Activated naive CD4-positive, alpha-beta T cell treated with anti-CD3 and anti-CD28 coated beads, Interleukin-2, amount 50 U/mL, for 72 hours (primary cell): ENCODE measurements around the gene ARHGAP32. TPM values are rescaled to one million over a fixed set of nuclear protein-coding genes. Genes with fewer than 3 reads are reported as not detected.

Source experiments
- ATAC-seq, 2 donors: fragments of 150-1000 bp; cut with Tn5 transposase; 2 replicates each; pipeline ENCODE4 v1.10.0; 2021; ENCODE audit warnings: mild to moderate bottlenecking in 2 of 2, moderate library complexity in 2 of 2
- DNase-seq, 2 donors: peaks; one replicate each; pipeline ENCODE4 v3.0.0; 2021 to 2022; ENCODE audit warnings: low spot score in 2 of 2
- H3K27ac Mint-ChIP-seq, 2 donors: one replicate each; pipeline ENCODE4 v1.8.0; 2022; ENCODE audit warnings: mild to moderate bottlenecking in 2 of 2, mixed read lengths in 2 of 2
- H3K36me3 Mint-ChIP-seq, 2 donors: one replicate each; pipeline ENCODE4 v1.8.0; 2022; ENCODE audit warnings: mixed read lengths in 2 of 2
- H3K9me3 Mint-ChIP-seq, 2 donors: one replicate each; pipeline ENCODE4 v1.8.0; 2022; ENCODE audit warnings: mixed read lengths in 2 of 2
- total RNA-seq, 2 donors: library from RNA; stranded (reverse); gene quantifications; one replicate each; pipeline ENCODE4 v1.2.3, GENCODE V29; 2022

Gene ARHGAP32
- total RNA-seq, 2 donors from 2014 or later: 9.7 to 13.4 TPM

GRCh38 chr11:129086976-129087375, 105.1 kb downstream of the ARHGAP32 start:
- Mint-ChIP-seq H3K9me3 (peaks cover 14 to 17% of the 10 kb centered on the region in 2 donors), H3K36me3 (peaks cover 16 to 23% of the 10 kb centered on the region in 2 donors), H3K27ac (no peak overlapping the region)
- DNase-seq (no peak), ATAC-seq (no peak)

DNA sequence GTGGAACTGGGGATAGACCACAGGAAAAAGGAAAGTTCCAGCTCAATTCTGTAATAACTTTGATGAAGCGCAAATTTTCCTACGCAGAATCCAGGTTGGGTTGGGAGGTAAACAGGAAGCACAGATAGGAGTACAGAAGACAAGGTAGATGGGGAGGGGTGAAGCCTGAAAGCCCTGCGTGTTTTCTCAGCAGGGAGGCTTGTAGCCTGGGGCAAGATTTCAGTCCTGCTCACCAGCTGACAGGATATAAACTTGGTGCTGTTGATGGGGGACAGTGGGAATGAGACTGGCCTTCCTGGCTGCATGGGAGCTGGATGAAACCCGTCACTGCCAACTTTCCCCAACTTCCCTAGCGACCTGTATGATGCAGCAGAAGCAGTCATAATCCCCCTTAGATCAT, 114.9 kb downstream of the ARHGAP32 start:
- H3K9me3 Mint-ChIP-seq: peaks cover 11 to 18% of the 10 kb centered on the region in 2 donors
- no peak for ATAC-seq
- H3K36me3 Mint-ChIP-seq: peaks cover 0 to 14% of the 10 kb centered on the region in 2 donors
- H3K27ac Mint-ChIP-seq: no peak overlapping the region
- DNase-seq: no peak

DNA sequence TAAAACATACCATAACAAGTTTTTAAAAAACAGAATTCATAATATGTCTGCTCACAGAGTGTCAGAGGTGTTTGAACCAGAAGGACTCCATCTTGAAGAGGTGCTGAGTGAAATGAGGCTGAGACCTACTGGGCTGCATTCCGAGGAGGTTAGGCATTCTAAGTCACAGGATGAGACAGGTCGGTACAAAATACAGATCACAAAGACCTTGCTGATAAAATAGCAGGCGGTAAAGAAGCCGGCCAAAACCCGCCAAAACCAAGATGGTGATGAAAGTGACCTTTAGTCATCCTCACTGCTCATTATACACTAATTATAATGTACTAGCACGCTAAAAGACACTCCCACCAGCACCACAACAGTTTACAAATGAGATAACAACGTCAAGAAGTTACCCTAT, 116.4 kb downstream of the ARHGAP32 start:
- ATAC-seq: no peak
- peaks cover 4 to 14% of the 10 kb centered on the region in 2 donors for H3K9me3 Mint-ChIP-seq
- no peak for DNase-seq
- no peak overlapping the region for H3K27ac Mint-ChIP-seq
- H3K36me3 Mint-ChIP-seq: peaks cover 0 to 11% of the 10 kb centered on the region in 2 donors

GRCh38 chr11:129067454-129067853, 124.7 kb downstream of the ARHGAP32 start:
- DNase-seq (no peak), ATAC-seq (no peak)
- Mint-ChIP-seq H3K9me3 (no peaks in the 10 kb centered on the region), H3K36me3 (no peaks in the 10 kb centered on the region), H3K27ac (no peak overlapping the region)

GRCh38 chr11:129066229-129066628, 125.9 kb downstream of the ARHGAP32 start:
- Mint-ChIP-seq H3K9me3 (no peaks in the 10 kb centered on the region), H3K36me3 (no peaks in the 10 kb centered on the region), H3K27ac (no peak overlapping the region)
- ATAC-seq: no peak
- no peak for DNase-seq

DNA sequence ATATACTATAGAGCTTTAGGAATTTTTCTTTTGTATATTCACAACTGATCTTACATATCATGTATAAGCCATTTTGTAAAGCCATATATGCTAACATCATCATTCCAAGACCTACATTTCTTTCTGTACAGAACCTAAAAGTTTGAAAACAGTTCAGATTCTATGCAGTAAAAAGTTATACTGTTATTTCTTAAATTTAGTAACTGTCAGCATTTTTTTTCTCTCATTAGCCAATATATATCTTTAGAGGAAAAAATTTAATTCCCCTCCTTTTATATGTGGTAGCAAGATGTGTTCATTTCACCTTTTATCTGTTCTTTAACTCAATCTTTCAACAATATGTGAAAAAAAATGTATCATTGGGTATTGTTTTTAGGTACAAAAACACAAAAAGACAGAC, 129.0 kb downstream of the ARHGAP32 start:
- DNase-seq: no peak
- Mint-ChIP-seq H3K36me3 (no peaks in the 10 kb centered on the region), H3K9me3 (no peaks in the 10 kb centered on the region), H3K27ac (no peak overlapping the region)
- ATAC-seq: no peak

- no peaks in the 10 kb centered on the region for H3K36me3 Mint-ChIP-seq
- H3K27ac Mint-ChIP-seq: no peak overlapping the region
- DNase-seq (no peak), ATAC-seq (no peak)
- no peaks in the 10 kb centered on the region for H3K9me3 Mint-ChIP-seq
These were observed 130.5 kb downstream of the ARHGAP32 start for GRCh38 chr11:129061492-129062230.

GRCh38 chr11:129056916-129057315, 135.2 kb downstream of the ARHGAP32 start:
- Mint-ChIP-seq H3K9me3 (peaks cover 0 to 3% of the 10 kb centered on the region in 2 donors), H3K36me3 (no peaks in the 10 kb centered on the region), H3K27ac (no peak overlapping the region)
- no peak for DNase-seq
- no peak for ATAC-seq

- DNase-seq: no peak
- ATAC-seq: no peak
- Mint-ChIP-seq H3K9me3 (peaks cover 0 to 3% of the 10 kb centered on the region in 2 donors), H3K27ac (no peak overlapping the region), H3K36me3 (no peaks in the 10 kb centered on the region)
These were observed 136.9 kb downstream of the ARHGAP32 start for GRCh38 chr11:129055196-129055595.

GRCh38 chr11:129048911-129049310, 143.2 kb downstream of the ARHGAP32 start:
- DNase-seq: no peak
- ATAC-seq: no peak
- no peak overlapping the region for H3K27ac Mint-ChIP-seq
- peaks cover 0 to 3% of the 10 kb centered on the region in 2 donors for H3K9me3 Mint-ChIP-seq
- H3K36me3 Mint-ChIP-seq: no peaks in the 10 kb centered on the region

DNA sequence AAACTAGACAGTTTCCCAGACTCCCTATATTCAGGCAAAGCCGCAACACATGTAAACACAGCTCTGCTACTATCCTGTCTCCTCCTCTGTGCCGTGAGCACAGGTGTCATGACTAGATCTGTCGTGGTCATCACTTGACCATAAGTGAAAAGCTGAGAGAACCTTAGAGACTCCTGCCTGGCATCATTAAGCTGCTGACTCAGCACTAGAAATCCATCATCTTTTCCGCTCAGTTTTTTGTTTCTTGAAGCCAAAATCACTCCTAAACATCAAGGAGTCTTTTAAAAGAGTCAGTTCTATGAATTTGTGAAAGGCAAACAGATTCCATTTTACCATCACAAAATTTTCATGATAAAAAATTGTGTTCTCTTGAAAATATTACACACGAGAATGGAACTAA, 147.0 kb downstream of the ARHGAP32 start:
- ATAC-seq: no peak
- no peak for DNase-seq
- Mint-ChIP-seq H3K27ac (no peak overlapping the region), H3K36me3 (no peaks in the 10 kb centered on the region), H3K9me3 (no peaks in the 10 kb centered on the region)

- no peaks in the 10 kb centered on the region for H3K36me3 Mint-ChIP-seq
- H3K27ac Mint-ChIP-seq: no peak overlapping the region
- ATAC-seq: no peak
- no peaks in the 10 kb centered on the region for H3K9me3 Mint-ChIP-seq
- no peak for DNase-seq
These were observed 149.6 kb downstream of the ARHGAP32 start for GRCh38 chr11:129042503-129042902.

GRCh38 chr11:129041611-129042018, 150.5 kb downstream of the ARHGAP32 start:
- Mint-ChIP-seq H3K27ac (no peak overlapping the region), H3K9me3 (no peaks in the 10 kb centered on the region), H3K36me3 (no peaks in the 10 kb centered on the region)
- no peak for DNase-seq
- no peak for ATAC-seq

DNA sequence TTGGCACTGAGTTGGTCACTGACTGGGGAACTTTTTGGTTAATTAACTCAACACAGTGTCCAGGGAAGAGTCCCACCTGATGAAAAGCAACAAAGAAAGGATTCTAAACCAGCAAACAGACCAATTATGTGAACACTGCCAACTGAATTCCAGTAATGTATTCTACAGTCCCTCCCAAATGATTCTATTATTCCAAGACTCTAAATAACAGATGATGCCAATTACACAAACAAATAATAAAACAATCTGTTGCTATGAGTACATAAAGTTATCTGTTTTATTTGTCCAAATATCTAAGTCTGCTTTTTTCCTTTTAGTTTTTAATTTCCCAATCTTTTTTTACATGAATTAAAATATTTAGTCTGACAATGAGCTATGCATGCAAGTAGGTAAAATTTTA, 151.2 kb downstream of the ARHGAP32 start:
- no peaks in the 10 kb centered on the region for H3K9me3 Mint-ChIP-seq
- no peaks in the 10 kb centered on the region for H3K36me3 Mint-ChIP-seq
- DNase-seq (no peak), ATAC-seq (no peak)
- H3K27ac Mint-ChIP-seq: no peak overlapping the region

- Mint-ChIP-seq H3K36me3 (no peaks in the 10 kb centered on the region), H3K9me3 (no peaks in the 10 kb centered on the region), H3K27ac (no peak overlapping the region)
- ATAC-seq (no peak), DNase-seq (no peak)
These were observed 156.9 kb downstream of the ARHGAP32 start for GRCh38 chr11:129035244-129035643.

GRCh38 chr11:129034001-129034400, 158.1 kb downstream of the ARHGAP32 start:
- ATAC-seq (no peak), DNase-seq (no peak)
- H3K27ac Mint-ChIP-seq: no peak overlapping the region
- no peaks in the 10 kb centered on the region for H3K9me3 Mint-ChIP-seq
- H3K36me3 Mint-ChIP-seq: no peaks in the 10 kb centered on the region

- ATAC-seq (no peak), DNase-seq (no peak)
- H3K9me3 Mint-ChIP-seq: no peaks in the 10 kb centered on the region
- H3K36me3 Mint-ChIP-seq: no peaks in the 10 kb centered on the region
- H3K27ac Mint-ChIP-seq: no peak overlapping the region
These were observed 168.0 kb downstream of the ARHGAP32 start for GRCh38 chr11:129023968-129024676.

DNA sequence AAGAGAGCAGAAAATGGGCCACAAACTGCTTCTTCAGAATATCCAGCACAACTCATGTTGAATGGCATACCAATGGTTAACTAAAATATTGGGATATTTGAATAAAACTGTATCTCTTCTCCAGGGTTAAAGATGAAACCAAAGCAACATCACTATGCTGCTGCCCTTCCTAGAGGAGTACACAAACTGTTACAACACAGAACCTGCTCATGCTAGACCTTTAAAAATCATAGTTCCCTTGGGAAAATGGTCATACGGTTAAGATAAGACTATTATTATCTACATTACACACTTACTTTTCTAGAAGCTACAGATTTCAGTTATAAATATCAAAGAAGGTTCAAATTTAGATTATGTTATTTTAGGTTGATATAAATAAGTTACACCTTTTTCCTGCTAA, 170.8 kb downstream of the ARHGAP32 start:
- H3K27ac Mint-ChIP-seq: no peak overlapping the region
- DNase-seq: no peak
- H3K9me3 Mint-ChIP-seq: no peaks in the 10 kb centered on the region
- no peak for ATAC-seq
- no peaks in the 10 kb centered on the region for H3K36me3 Mint-ChIP-seq
